Naive thymus-derived CD4-positive, alpha-beta T cell (primary cell): Measurements from ENCODE around the gene FARSA. TPM values are rescaled to one million over a fixed set of nuclear protein-coding genes. Genes with fewer than 3 reads are reported as not detected.
A peak's percentile ranks its signal among the peaks of the same experiment; 100 is the strongest.
"Not testable (repeated sequence)": the region's sequence is repeated elsewhere in the genome, so short reads cannot be mapped to it uniquely, and the experiment has no call there.

Experiments used
- ATAC-seq: fragments of 150-1000 bp; cut with Tn5 transposase; 2 replicates; pipeline ENCODE4 v1.10.0; 2021; ENCODE audit warnings: mild to moderate bottlenecking, moderate library complexity
- CTCF ChIA-PET: fragments of 350-600 bp; sonication (Branson Sonifier 250); formaldehyde crosslinking; loops from one replicate; lab custom pipeline; 2021; ENCODE audit warnings: antibody characterized with exemption; lab: Charles Lee
- POLR2A ChIA-PET: fragments of 350-600 bp; sonication (Branson Sonifier 250); formaldehyde crosslinking; loops from one replicate; lab custom pipeline; 2021; ENCODE audit warnings: antibody characterized with exemption, inconsistent platforms; lab: Charles Lee
- DNase-seq, 9 donors: peaks; one replicate each; pipeline versions ENCODE4 v3.0.0 to v3.0.0-alpha.2; 2020 to 2022; ENCODE audit warnings: mixed read lengths in 1 of 9
- H3K27ac ChIP-seq: one replicate; pipeline ENCODE4 v1.7.0; 2013; ENCODE audit warnings: mild to moderate bottlenecking, low read depth, low read length, moderate library complexity
- H3K27me3 ChIP-seq, 2 donors: one replicate each; pipeline ENCODE4 v1.7.0; 2013; ENCODE audit warnings: low read length in 2 of 2, mild to moderate bottlenecking in 2 of 2, moderate library complexity in 2 of 2; ENCODE audit not compliant: control insufficient read depth in 2 of 2, insufficient read depth in 2 of 2
- H3K36me3 ChIP-seq, 3 experiments: 1 replicate in 2 of 3; 2 replicates in 1 of 3; pipeline ENCODE4 v1.7.0; 2013; ENCODE audit warnings: low read length in 3 of 3, mild to moderate bottlenecking in 3 of 3, moderate library complexity in 1 of 3; ENCODE audit not compliant: insufficient read depth in 3 of 3, control insufficient read depth in 2 of 3
- H3K4me1 ChIP-seq, 2 donors: one replicate each; pipeline ENCODE4 v1.7.0; 2013; ENCODE audit warnings: low read length in 2 of 2, mild to moderate bottlenecking in 2 of 2, moderate library complexity in 1 of 2; ENCODE audit not compliant: control insufficient read depth in 2 of 2, insufficient read depth in 2 of 2
- H3K4me3 ChIP-seq: 2 replicates; pipeline ENCODE4 v1.7.0; 2013; ENCODE audit warnings: mild to moderate bottlenecking, low read length
- H3K9me3 ChIP-seq, 3 experiments: 1 replicate in 2 of 3; 2 replicates in 1 of 3; pipeline ENCODE4 v1.7.0; 2013; ENCODE audit warnings: low read length in 3 of 3; ENCODE audit not compliant: control insufficient read depth in 2 of 3
- H3K27ac Mint-ChIP-seq, 9 donors: one replicate each; pipeline ENCODE4 v1.8.0; 2020 to 2022; ENCODE audit warnings: mixed read lengths in 9 of 9, mild to moderate bottlenecking in 8 of 9, moderate library complexity in 5 of 9, inconsistent platforms in 2 of 9
- H3K27me3 Mint-ChIP-seq, 5 donors: one replicate each; pipeline ENCODE4 v1.8.0; 2021 to 2022; ENCODE audit warnings: mixed read lengths in 5 of 5, mild to moderate bottlenecking in 1 of 5
- H3K36me3 Mint-ChIP-seq, 5 donors: one replicate each; pipeline ENCODE4 v1.8.0; 2020 to 2022; ENCODE audit warnings: mixed read lengths in 5 of 5, mild to moderate bottlenecking in 3 of 5, inconsistent platforms in 1 of 5
- H3K4me1 Mint-ChIP-seq, 7 donors: one replicate each; pipeline ENCODE4 v1.8.0; 2020 to 2022; ENCODE audit warnings: mixed read lengths in 7 of 7, mild to moderate bottlenecking in 3 of 7, inconsistent platforms in 1 of 7
- H3K4me3 Mint-ChIP-seq, 10 donors: one replicate each; pipeline ENCODE4 v1.8.0; 2020 to 2022; ENCODE audit warnings: mild to moderate bottlenecking in 10 of 10, mixed read lengths in 10 of 10, moderate library complexity in 6 of 10, inconsistent platforms in 2 of 10
- H3K9me3 Mint-ChIP-seq, 11 donors: one replicate each; pipeline ENCODE4 v1.8.0; 2020 to 2022; ENCODE audit warnings: mixed read lengths in 11 of 11, mild to moderate bottlenecking in 4 of 11, inconsistent platforms in 1 of 11, moderate library complexity in 1 of 11
- intact Hi-C, 2 donors: fragments of 100-400 bp; cut with micrococcal nuclease; formaldehyde crosslinking; loops; one replicate each; pipeline ENCODE4 v1.15.1; 2023
- polyA plus RNA-seq, 2 donors: library from polyadenylated mRNA; unstranded; fragments of 300-500 nt; fragmentation: Illumina TruSeq; gene quantifications; one replicate each; pipeline ENCODE4 v1.2.3, GENCODE V29; 2021
- total RNA-seq, 6 experiments: library from RNA in 5 of 6; stranded (reverse) in 5 of 6; gene quantifications; 1 replicate in 5 of 6; 2 replicates in 1 of 6; pipeline ENCODE4 v1.2.3 and lab custom pipeline; 2021 to 2026

Gene FARSA
- total and polyA plus RNA-seq, 7 experiments from 2014 or later = 25.9 to 109 (median 58.0) TPM

DNA sequence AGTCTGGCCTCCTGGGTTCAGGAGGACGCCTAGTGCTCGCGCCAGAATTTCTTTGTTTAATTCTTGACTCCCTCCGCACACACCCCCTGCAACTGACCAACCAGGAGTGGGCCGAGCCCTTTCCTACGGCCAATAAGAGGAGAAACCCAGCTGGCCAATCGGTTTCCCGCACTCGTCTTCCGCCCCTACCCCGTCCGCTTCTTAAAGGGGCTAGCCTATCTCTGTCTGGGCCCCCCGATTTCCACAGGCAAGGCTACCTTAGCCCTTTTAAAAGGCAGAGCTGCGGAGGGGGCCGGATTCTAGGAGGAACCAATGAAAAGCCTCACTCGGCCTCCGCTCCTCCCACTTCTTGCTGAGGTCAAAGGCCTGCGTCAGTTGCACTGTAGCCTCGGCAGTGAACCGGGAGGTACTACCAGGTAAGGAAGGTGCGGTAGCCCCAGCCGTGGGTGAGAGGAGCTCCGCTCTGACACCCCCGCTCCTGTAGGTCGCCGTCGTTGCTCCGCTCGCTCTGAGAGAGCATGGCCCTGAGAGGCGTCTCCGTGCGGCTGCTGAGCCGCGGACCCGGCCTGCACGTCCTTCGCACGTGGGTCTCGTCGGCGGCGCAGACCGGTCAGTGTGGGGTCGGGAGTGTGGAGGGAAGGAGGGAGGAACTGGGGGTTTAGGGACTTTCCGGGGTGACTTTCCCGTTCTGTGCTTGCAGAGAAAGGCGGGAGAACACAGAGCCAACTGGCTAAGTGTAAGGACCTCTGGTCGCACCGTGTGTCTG lies 42.5 kb downstream of the FARSA start, which contains the start of gene GCDH:
Gene GCDH, plus strand, starts transcription at position 374 of the 766 bp plus-strand sequence. Its CDS starts 145 bp downstream, at position 519.
- H3K9me3 ChIP-seq = no peaks in the 10 kb centered on the region
- DNase-seq (peak; percentile 77 to 98 (median 96)), ATAC-seq (peak; percentile 97)
- peaks cover 5 to 15% of the 10 kb centered on the region in 2 donors for H3K4me1 ChIP-seq
- peak within 1 kb of the TSS; percentile 83 for H3K27ac ChIP-seq
- POLR2A ChIA-PET = interaction anchor here (0.6 to 4.3 kb wide), 31 partner anchors 8 to 917 kb away, joined by 3 to 46 read pairs (median 5); partner anchors contain the start of genes CALR, DHPS, DNASE2 and FARSA
- peak within 1 kb of the TSS; percentile 94 to 99 (median 98) for H3K27ac Mint-ChIP-seq
- peaks cover 0 to 6% (median 0%) of the 10 kb centered on the region in 5 donors for H3K27me3 Mint-ChIP-seq
- peaks cover 16 to 41% (median 30%) of the 10 kb centered on the region in 7 donors for H3K4me1 Mint-ChIP-seq
- H3K36me3 ChIP-seq = peaks cover 0 to 26% (median 0%) of the 10 kb centered on the region in 3 experiments
- no peaks in the 10 kb centered on the region for H3K27me3 ChIP-seq
- peaks cover 0 to 7% (median 0%) of the 10 kb centered on the region in 11 donors for H3K9me3 Mint-ChIP-seq
- intact Hi-C loops = loop anchor here (1.0 to 2.0 kb wide), 10 partner anchors 10 to 226 kb away; partner anchors contain the start of genes CALR (in 2 of the 2), FARSA (in 2 of the 2), GADD45GIP1 (in 2 of the 2) and SYCE2 (in 2 of the 2)
- H3K36me3 Mint-ChIP-seq = peaks cover 5 to 17% (median 16%) of the 10 kb centered on the region in 5 donors
- peak within 1 kb of the TSS; percentile 91 to 100 (median 99) for H3K4me3 Mint-ChIP-seq
- H3K4me3 ChIP-seq = peak within 1 kb of the TSS; percentile 87
- CTCF ChIA-PET = interaction anchor here (0.6 to 2.3 kb wide), 15 partner anchors 8 to 971 kb away, joined by 3 to 21 read pairs (median 4); partner anchors contain the start of genes CALR, DNASE2 and SYCE2

DNA sequence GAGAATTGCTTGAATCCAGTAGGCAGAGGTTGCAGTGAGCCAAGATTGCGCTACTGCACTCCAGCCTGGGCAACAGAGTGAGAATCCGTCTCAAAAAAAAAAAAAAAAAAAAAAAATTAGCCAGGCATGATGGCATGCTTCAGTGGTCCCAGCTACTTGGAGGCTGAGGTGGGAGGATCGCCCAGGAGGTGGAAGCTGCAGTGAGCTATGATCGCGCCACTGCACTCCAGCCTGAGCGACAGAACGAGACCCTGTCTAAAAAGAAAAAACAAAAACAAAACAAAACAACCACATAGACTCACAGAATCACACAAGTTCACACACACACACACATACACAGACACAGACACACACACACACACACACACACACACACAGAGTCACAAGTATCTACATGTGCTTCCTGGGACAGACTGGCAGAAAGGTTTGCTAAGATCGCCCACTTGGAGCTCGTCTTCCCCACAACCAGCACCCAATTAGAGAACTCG lies 43.2 kb downstream of the FARSA start:
- peak overlapping the region; percentile 87 for H3K4me3 ChIP-seq
- peaks cover 5 to 15% of the 10 kb centered on the region in 2 donors for H3K4me1 ChIP-seq
- H3K9me3 Mint-ChIP-seq, ATAC-seq, H3K9me3 ChIP-seq, DNase-seq, H3K27me3 Mint-ChIP-seq, H3K27me3 ChIP-seq: not testable (repeated sequence)
- Mint-ChIP-seq H3K4me3 (peak overlapping the region; percentile 91 to 100 (median 99)), H3K27ac (peak overlapping the region; percentile 94 to 99 (median 98)), H3K4me1 (peaks cover 17 to 41% (median 30%) of the 10 kb centered on the region in 7 donors), H3K36me3 (peaks cover 5 to 17% (median 16%) of the 10 kb centered on the region in 5 donors)
- intact Hi-C loops = loop anchor here (1.0 to 2.0 kb wide), 6 partner anchors 9 to 226 kb away; partner anchors contain the start of genes GADD45GIP1 (in 2 of the 2), TRMT1 (in 2 of the 2), DNASE2 (in 1 of the 2) and HOOK2 (in 1 of the 2)
- H3K36me3 ChIP-seq = peaks cover 0 to 23% (median 0%) of the 10 kb centered on the region in 3 experiments
- ChIA-PET POLR2A (interaction anchor here (0.7 to 4.3 kb wide), 26 partner anchors 9 to 918 kb away, joined by 3 to 46 read pairs (median 6); partner anchors contain the start of genes CALR, DNASE2, FARSA and GADD45GIP1), CTCF (interaction anchor here (0.6 to 2.3 kb wide), 14 partner anchors 9 to 77 kb away, joined by 3 to 21 read pairs (median 4); partner anchors contain the start of genes CALR, DNASE2 and SYCE2)
- H3K27ac ChIP-seq = peak overlapping the region; percentile 83

DNA sequence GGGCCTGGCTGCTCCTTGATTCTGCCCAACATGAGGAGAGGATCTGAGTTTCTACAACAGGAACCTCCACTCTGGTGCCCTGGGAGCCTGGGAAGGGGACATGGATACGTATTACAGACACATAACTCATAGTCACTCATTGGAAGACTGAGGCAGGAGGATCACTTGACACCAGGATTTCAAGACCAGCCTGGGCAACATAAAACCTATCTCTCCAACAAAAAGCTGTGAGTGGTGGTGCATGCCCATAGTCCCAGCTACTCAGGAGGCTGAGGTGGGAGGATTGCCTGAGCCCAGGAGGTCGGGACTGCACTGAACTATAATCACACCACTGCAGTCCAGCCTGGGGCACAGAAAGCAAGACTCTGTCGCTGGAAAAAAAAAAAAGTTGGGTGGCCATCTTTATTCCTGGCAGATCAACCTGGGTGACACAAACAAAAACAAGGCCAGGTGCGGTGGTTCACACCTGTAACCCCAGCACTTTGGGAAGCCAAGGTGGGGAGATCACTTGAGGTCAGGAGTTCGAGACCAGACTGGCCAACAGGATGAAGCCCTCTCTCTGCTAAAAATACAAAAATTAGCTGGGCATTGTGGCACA lies 45.4 kb downstream of the FARSA start:
- POLR2A ChIA-PET = interaction anchor here (1.5 kb wide), 1 partner anchor 151 kb away, joined by 3 read pairs; the partner anchor contains the start of gene GET3
- H3K4me1 ChIP-seq = peaks cover 5 to 22% of the 10 kb centered on the region in 2 donors
- H3K9me3 Mint-ChIP-seq = peaks cover 0 to 9% (median 2%) of the 10 kb centered on the region in 11 donors
- intact Hi-C loops = loop anchor here in 1 of 2 donors (10.0 kb wide), 1 partner anchor 207 kb away; no protein-coding TSS in a partner anchor
- no peak overlapping the region for H3K27ac Mint-ChIP-seq
- no peaks in the 10 kb centered on the region for H3K27me3 ChIP-seq
- H3K4me1 Mint-ChIP-seq = peaks cover 16 to 45% (median 35%) of the 10 kb centered on the region in 7 donors
- peaks cover 0 to 7% (median 0%) of the 10 kb centered on the region in 3 experiments for H3K9me3 ChIP-seq
- ATAC-seq (no peak), DNase-seq (no peak)
- no peak overlapping the region for H3K4me3 ChIP-seq
- H3K36me3 ChIP-seq = peaks cover 0 to under 1% (median 0%) of the 10 kb centered on the region in 3 experiments
- peaks cover 0 to 6% (median 3%) of the 10 kb centered on the region in 5 donors for H3K36me3 Mint-ChIP-seq
- CTCF ChIA-PET = interaction anchor here (0.6 to 5.9 kb wide), 4 partner anchors 11 to 77 kb away, joined by 3 to 42 read pairs (median 3); no protein-coding TSS in a partner anchor
- peak overlapping the region in 1 of 10 donors; percentile 23 for H3K4me3 Mint-ChIP-seq
- H3K27ac ChIP-seq = no peak overlapping the region
- H3K27me3 Mint-ChIP-seq = peaks cover 0 to 6% (median 0%) of the 10 kb centered on the region in 5 donors

DNA sequence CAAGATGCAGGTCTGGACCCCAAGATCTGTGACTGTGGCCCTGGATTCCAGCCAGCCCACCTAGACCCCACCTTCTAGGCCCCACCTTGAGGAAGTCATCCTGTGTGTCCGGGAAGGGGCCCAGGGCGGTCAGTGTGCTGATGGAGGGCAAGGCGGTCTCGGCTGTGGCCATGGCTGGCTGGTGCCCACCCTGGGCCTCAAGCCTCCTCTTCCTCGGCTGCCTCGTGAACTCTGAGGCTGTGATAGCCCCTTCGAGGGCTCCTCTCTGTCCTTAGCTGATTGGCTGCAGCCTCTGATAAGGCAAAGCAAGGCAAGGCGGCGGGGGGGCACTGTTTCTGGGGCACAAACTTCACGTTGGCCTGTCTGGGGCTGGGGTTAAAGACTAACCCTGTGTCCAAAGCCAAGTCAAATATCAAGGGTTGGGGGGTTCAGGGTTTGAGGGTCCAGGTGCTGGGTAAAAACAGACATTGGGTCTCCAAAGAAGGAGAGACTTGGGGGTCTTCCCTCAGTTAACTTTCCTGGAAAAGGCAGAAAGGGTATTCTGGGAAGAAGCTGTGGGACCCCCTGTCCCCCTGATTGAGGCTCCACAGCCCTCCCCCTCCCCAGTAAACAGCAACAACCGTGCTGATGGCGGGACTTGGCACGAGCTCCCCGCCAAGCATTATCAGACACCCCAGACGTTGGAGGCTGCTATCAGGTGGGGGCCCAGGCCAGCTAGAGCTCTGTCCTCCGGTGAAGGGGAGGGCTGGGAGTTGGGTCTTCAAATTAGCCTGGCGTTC lies 46.4 kb downstream of the FARSA start, which contains the start of gene KLF1:
Gene KLF1, minus strand, starts transcription at position 233 of the 779 bp plus-strand sequence. Its CDS starts 61 bp downstream, at position 172.
- no peak within 1 kb of the TSS for H3K4me3 ChIP-seq
- H3K27me3 ChIP-seq = no peaks in the 10 kb centered on the region
- intact Hi-C loops = loop anchor here in 1 of 2 donors (10.0 kb wide), 1 partner anchor 208 kb away; no protein-coding TSS in a partner anchor
- H3K9me3 ChIP-seq = peaks cover 0 to 7% (median 0%) of the 10 kb centered on the region in 3 experiments
- H3K4me3 Mint-ChIP-seq = peak within 1 kb of the TSS; percentile 5 to 81 (median 58)
- H3K4me1 Mint-ChIP-seq = peaks cover 16 to 46% (median 36%) of the 10 kb centered on the region in 7 donors
- peaks cover 5 to 21% of the 10 kb centered on the region in 2 donors for H3K4me1 ChIP-seq
- ChIA-PET CTCF (interaction anchor here (0.6 to 5.9 kb wide), 3 partner anchors 26 to 247 kb away, joined by 3 to 42 read pairs (median 3); no protein-coding TSS in a partner anchor), POLR2A (interaction anchor here (1.4 to 1.5 kb wide), 2 partner anchors 14 to 150 kb away, joined by 3 to 4 read pairs; partner anchors contain the start of gene GET3)
- H3K36me3 Mint-ChIP-seq = peaks cover 0 to 6% (median 3%) of the 10 kb centered on the region in 5 donors
- H3K27ac Mint-ChIP-seq = peak within 1 kb of the TSS in 4 of 9 donors; percentile 19 to 63 (median 36)
- H3K9me3 Mint-ChIP-seq = peaks cover 0 to 9% (median 2%) of the 10 kb centered on the region in 11 donors
- peak within 1 kb of the TSS; percentile 57 for H3K27ac ChIP-seq
- H3K36me3 ChIP-seq = no peaks in the 10 kb centered on the region
- peaks cover 0 to 6% (median 0%) of the 10 kb centered on the region in 5 donors for H3K27me3 Mint-ChIP-seq
- DNase-seq (no peak), ATAC-seq (no peak)

DNA sequence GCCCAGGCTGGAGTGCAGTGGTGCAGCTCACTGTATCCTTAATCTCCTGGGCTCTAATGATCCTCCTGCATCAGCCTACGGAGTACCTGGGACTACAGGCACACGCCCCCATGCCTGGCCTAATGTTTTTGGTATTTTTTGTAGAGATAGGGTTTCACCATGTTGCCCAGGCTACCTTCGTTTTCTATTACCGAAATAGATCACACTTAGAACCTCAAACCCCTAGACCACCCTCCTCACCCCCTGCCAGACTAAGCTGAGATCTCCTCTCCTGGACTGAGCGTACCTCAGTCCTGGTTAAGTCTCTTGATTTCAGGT lies 46.9 kb downstream of the FARSA start:
- ChIA-PET CTCF (interaction anchor here (0.6 to 5.9 kb wide), 3 partner anchors 79 to 746 kb away, joined by 3 to 42 read pairs (median 3); no protein-coding TSS in a partner anchor), POLR2A (interaction anchor here (0.6 to 1.4 kb wide), 2 partner anchors 14 to 33 kb away, joined by 3 to 4 read pairs; partner anchors contain the start of gene SYCE2)
- peaks cover 16 to 44% (median 31%) of the 10 kb centered on the region in 7 donors for H3K4me1 Mint-ChIP-seq
- peaks cover 0 to 5% (median 3%) of the 10 kb centered on the region in 5 donors for H3K36me3 Mint-ChIP-seq
- peak overlapping the region; percentile 5 to 81 (median 58) for H3K4me3 Mint-ChIP-seq
- Histone ChIP-seq H3K4me3 (no peak overlapping the region), H3K4me1 (peaks cover under 1 to 15% of the 10 kb centered on the region in 2 donors), H3K36me3 (no peaks in the 10 kb centered on the region), H3K27me3 (no peaks in the 10 kb centered on the region), H3K9me3 (peaks cover 0 to 7% (median 0%) of the 10 kb centered on the region in 3 experiments), H3K27ac (no peak overlapping the region)
- peaks cover 0 to 6% (median 0%) of the 10 kb centered on the region in 5 donors for H3K27me3 Mint-ChIP-seq
- ATAC-seq = no peak
- H3K9me3 Mint-ChIP-seq = peaks cover 0 to 10% (median 2%) of the 10 kb centered on the region in 11 donors
- peak overlapping the region in 4 of 9 donors; percentile 19 to 63 (median 36) for H3K27ac Mint-ChIP-seq
- intact Hi-C loops = loop anchor here in 1 of 2 donors (10.0 kb wide), 1 partner anchor 208 kb away; no protein-coding TSS in a partner anchor
- no peak for DNase-seq
